RWPE2 (cell line): Measurements from ENCODE around the gene SPOCD1.
A peak's percentile ranks its signal among the peaks of the same experiment; 100 is the strongest.

Experiments
- ATAC-seq: fragments of 200-7000 bp; cut with Tn5 transposase; 3 replicates; pipeline ENCODE4 v1.9.1; 2021; ENCODE audit warnings: low read depth
- DNase-seq: peaks from one replicate; pipeline ENCODE4 v3.0.0-alpha.2; 2020; ENCODE audit warnings: low spot score
- H3K27ac ChIP-seq: fragments of 450-650 bp; 2 replicates; pipeline ENCODE4 v1.5.1; 2017; ENCODE audit warnings: mild to moderate bottlenecking; ENCODE audit not compliant: poor library complexity, severe bottlenecking
- H3K27me3 ChIP-seq: fragments of 250-450 bp; sonication (Bioruptor Pico); 2 replicates; pipeline ENCODE4 v1.5.1; 2021; ENCODE audit warnings: mild to moderate bottlenecking, moderate library complexity; ENCODE audit not compliant: insufficient read depth, poor library complexity, severe bottlenecking
- H3K36me3 ChIP-seq: fragments of 250-450 bp; sonication (Bioruptor Pico); 2 replicates; pipeline ENCODE4 v1.5.1; 2020; ENCODE audit warnings: low read depth, mild to moderate bottlenecking, moderate library complexity
- H3K4me1 ChIP-seq: fragments of 250-450 bp; sonication (Bioruptor Pico); 2 replicates; pipeline ENCODE4 v1.5.1; 2021; ENCODE audit warnings: mild to moderate bottlenecking, moderate library complexity; ENCODE audit not compliant: insufficient read depth, poor library complexity, severe bottlenecking
- H3K4me3 ChIP-seq: fragments of 250-450 bp; sonication (Bioruptor Pico); 2 replicates; pipeline ENCODE4 v1.5.1; 2021; ENCODE audit warnings: mild to moderate bottlenecking, moderate library complexity; ENCODE audit not compliant: severe bottlenecking
- H3K9me3 ChIP-seq: fragments of 250-450 bp; sonication (Bioruptor Pico); 2 replicates; pipeline ENCODE4 v1.5.1; 2021; ENCODE audit warnings: mild to moderate bottlenecking, moderate library complexity; ENCODE audit not compliant: severe bottlenecking
- CTCF ChIP-seq: fragments of 450-650 bp; IDR thresholded peaks from one replicate; pipeline ENCODE4 v1.5.1; 2017; ENCODE audit warnings: mild to moderate bottlenecking, moderate library complexity; ENCODE audit not compliant: poor library complexity, severe bottlenecking

SPOCD1 gene

GRCh38 chr1:31797216-31797615, 18.6 kb downstream of the SPOCD1 start:
- DNase-seq (no peak), ATAC-seq (no peak)
- Histone ChIP-seq H3K27ac (no peak overlapping the region), H3K4me3 (no peak overlapping the region), H3K9me3 (no peaks in the 10 kb centered on the region), H3K4me1 (peaks cover 5% of the 10 kb centered on the region), H3K36me3 (no peaks in the 10 kb centered on the region), H3K27me3 (no peaks in the 10 kb centered on the region)
- no peak for TF ChIP-seq CTCF

- no peak overlapping the region for H3K27ac ChIP-seq
- no peak overlapping the region for H3K4me3 ChIP-seq
- peaks cover 5% of the 10 kb centered on the region for H3K4me1 ChIP-seq
- H3K9me3 ChIP-seq: no peaks in the 10 kb centered on the region
- TF ChIP-seq CTCF: no peak
- H3K36me3 ChIP-seq: no peaks in the 10 kb centered on the region
- DNase-seq (no peak), ATAC-seq (no peak)
- no peaks in the 10 kb centered on the region for H3K27me3 ChIP-seq
These were observed 19.1 kb downstream of the SPOCD1 start for GRCh38 chr1:31796707-31797106.

- peak; percentile 47 for DNase-seq
- no peaks in the 10 kb centered on the region for H3K36me3 ChIP-seq
- TF ChIP-seq CTCF: no peak
- H3K9me3 ChIP-seq: no peaks in the 10 kb centered on the region
- no peak overlapping the region for H3K4me3 ChIP-seq
- no peak for ATAC-seq
- H3K27me3 ChIP-seq: no peaks in the 10 kb centered on the region
- peaks cover 5% of the 10 kb centered on the region for H3K4me1 ChIP-seq
- H3K27ac ChIP-seq: no peak overlapping the region
These were observed 19.8 kb downstream of the SPOCD1 start for GRCh38 chr1:31795801-31796621.

- Histone ChIP-seq H3K4me3 (no peak overlapping the region), H3K27me3 (no peaks in the 10 kb centered on the region), H3K36me3 (no peaks in the 10 kb centered on the region), H3K27ac (no peak overlapping the region), H3K4me1 (peaks cover 5% of the 10 kb centered on the region), H3K9me3 (no peaks in the 10 kb centered on the region)
- no peak for ATAC-seq
- no peak for DNase-seq
- TF ChIP-seq CTCF: no peak
These were observed 20.6 kb downstream of the SPOCD1 start for GRCh38 chr1:31795096-31795675.
